HL-60 (cell line): ENCODE results near the gene ANKRD17.
"Not testable (repeated sequence)": the region's sequence is repeated elsewhere in the genome, so short reads cannot be mapped to it uniquely, and the experiment has no call there.

Experiments used
- CTCF ChIP-seq: IDR thresholded peaks from one replicate; pipeline ENCODE4 v1.5.1; 2011; ENCODE audit warnings: low read length, control low read depth, inconsistent platforms; ENCODE audit not compliant: insufficient read depth
- POLR2AphosphoS5 ChIP-seq: IDR thresholded peaks from 2 replicates; pipeline ENCODE4 v1.6.1; 2012; ENCODE audit warnings: low read depth

GRCh38 chr4:73292661-73293060 lies 34.1 kb upstream of the ANKRD17 start:
- TF ChIP-seq CTCF, POLR2AphosphoS5: not testable (repeated sequence)
